Measurements from ENCODE around the gene REPIN1. TPM values are rescaled to one million over a fixed set of nuclear protein-coding genes. Genes with fewer than 3 reads are reported as not detected.
A peak's percentile ranks its signal among the peaks of the same experiment; 100 is the strongest.

Gene REPIN1
- total RNA-seq, 1 donor from 2014 or later, result 154 TPM

DNA sequence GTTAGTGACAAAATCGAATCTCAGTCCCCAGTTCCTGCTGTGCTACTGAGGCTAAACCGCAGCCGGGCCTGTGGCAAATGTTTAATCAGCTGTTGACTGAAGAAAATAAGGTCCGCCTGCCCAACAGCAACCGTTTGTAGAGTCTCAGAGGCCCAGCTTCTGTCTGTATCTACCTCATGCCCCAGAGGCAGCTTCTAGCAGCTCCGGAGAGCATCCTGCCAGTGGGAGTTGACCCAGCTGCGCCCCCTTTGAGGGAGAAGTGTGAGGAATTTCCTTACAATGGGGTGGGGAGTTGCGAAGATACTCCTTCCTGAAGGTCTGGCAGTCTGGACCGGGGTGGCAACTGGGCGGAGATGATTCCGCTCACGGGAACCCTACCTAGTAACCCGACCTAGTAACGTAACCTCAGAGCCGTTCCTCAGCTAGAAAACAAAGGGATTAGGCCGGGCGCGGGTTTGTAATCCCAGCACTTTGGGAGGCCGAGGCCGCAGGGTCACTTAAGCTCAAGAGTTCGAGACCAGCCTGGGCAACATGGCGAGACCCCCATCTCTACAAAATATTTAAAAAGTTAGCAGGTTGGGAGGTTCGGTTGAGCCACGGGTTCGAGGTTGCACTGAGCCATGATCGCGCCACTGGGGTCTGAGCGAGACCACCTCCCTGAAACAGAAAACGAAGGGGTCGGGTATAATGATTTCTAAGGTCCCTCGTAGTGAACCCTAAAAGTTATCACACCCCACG is 9.7 kb downstream of the REPIN1 start:
- Mint-ChIP-seq H3K4me1 (ENCODE audit: unreplicated experiment) (peaks cover 70% of the 10 kb centered on the region), H3K36me3 (peaks cover 13% of the 10 kb centered on the region), H3K27ac (peak overlapping the region; percentile 94), H3K4me3 (peak overlapping the region; percentile 85), H3K27me3 (no peaks in the 10 kb centered on the region), H3K9me3 (no peaks in the 10 kb centered on the region)
- TF ChIP-seq, protein P1, sequence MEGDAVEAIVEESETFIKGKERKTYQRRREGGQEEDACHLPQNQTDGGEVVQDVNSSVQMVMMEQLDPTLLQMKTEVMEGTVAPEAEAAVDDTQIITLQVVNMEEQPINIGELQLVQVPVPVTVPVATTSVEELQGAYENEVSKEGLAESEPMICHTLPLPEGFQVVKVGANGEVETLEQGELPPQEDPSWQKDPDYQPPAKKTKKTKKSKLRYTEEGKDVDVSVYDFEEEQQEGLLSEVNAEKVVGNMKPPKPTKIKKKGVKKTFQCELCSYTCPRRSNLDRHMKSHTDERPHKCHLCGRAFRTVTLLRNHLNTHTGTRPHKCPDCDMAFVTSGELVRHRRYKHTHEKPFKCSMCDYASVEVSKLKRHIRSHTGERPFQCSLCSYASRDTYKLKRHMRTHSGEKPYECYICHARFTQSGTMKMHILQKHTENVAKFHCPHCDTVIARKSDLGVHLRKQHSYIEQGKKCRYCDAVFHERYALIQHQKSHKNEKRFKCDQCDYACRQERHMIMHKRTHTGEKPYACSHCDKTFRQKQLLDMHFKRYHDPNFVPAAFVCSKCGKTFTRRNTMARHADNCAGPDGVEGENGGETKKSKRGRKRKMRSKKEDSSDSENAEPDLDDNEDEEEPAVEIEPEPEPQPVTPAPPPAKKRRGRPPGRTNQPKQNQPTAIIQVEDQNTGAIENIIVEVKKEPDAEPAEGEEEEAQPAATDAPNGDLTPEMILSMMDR (conservative IDR thresholded peaks at IDR 0.05), result peak; percentile 39
- DNase-seq (ENCODE audit: extremely low spot score, unreplicated experiment), result no peak

DNA sequence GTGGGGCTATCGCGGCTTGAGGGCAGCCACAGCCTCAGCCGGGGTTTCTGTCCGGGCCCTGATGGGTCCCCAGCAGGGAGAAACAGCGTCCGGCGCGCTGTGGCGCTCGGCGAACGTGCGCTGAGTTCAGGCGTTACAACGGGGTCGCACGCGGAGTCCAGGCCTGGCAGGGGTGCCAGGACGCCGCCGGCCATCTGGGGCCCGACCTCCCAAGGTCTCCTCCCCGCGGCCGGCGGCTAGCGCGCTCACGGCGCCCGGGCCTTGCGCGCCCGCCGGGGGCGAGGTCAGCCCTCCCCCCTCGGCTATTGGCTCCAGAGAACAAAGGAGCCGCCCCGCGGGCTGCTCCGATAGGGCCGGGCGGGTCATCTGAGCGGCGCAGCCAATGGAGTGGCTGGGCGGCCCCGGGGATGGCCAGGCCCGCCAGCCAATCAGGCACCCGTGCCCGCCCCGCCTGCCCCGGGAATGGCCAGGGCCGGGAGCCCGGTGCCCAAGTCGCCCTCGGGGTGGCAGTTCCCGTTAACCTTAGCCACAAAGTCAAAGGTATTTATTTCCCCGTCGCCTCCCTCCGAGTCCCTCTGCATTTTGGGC is 10.3 kb downstream of the REPIN1 start, which contains the start of gene ZNF775:
TSS of gene ZNF775 (plus strand) at position 478 of the 588 bp plus-strand sequence. CDS start 9,141 bp downstream, outside the sequence.
- Mint-ChIP-seq H3K4me1 (ENCODE audit: unreplicated experiment) (peaks cover 70% of the 10 kb centered on the region), H3K27me3 (no peaks in the 10 kb centered on the region), H3K9me3 (no peaks in the 10 kb centered on the region), H3K4me3 (peak within 1 kb of the TSS; percentile 95), H3K27ac (peak within 1 kb of the TSS; percentile 94), H3K36me3 (peaks cover 7% of the 10 kb centered on the region)
- DNase-seq (ENCODE audit: extremely low spot score, unreplicated experiment), result peak; percentile 97
- TF ChIP-seq, protein P1 (conservative IDR thresholded peaks at IDR 0.05), result no peak

GRCh38 chr7:150379441-150380379 is 11.1 kb downstream of the REPIN1 start:
- peaks cover 3% of the 10 kb centered on the region for H3K36me3 Mint-ChIP-seq
- peak overlapping the region; percentile 65 for H3K27ac Mint-ChIP-seq
- no peak for DNase-seq (ENCODE audit: extremely low spot score, unreplicated experiment)
- H3K9me3 Mint-ChIP-seq, result no peaks in the 10 kb centered on the region
- H3K4me1 Mint-ChIP-seq (ENCODE audit: unreplicated experiment), result peaks cover 70% of the 10 kb centered on the region
- H3K4me3 Mint-ChIP-seq, result peak overlapping the region; percentile 95
- TF ChIP-seq, protein P1 (conservative IDR thresholded peaks at IDR 0.05), result no peak
- H3K27me3 Mint-ChIP-seq, result no peaks in the 10 kb centered on the region

DNA sequence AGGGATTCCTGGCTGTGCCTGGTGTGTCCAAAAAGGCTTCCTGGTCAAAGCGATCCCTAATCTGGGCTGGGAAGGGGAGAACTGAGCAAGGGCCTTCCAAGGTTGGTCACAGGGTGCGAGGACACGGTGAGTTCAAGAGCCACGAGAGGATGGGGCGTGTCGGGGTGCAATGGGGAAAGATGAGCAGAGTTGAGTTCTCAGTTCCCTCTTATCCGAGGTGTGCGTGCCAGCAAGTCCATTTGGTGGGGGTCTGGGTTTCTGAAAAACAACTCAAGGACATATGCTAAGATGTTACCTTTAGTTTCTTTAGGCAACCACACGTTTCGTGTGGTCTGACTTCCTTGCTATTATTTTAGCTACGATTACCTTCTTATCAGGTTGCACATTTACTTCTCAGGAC is 11.8 kb downstream of the REPIN1 start:
- Mint-ChIP-seq H3K9me3 (no peaks in the 10 kb centered on the region), H3K36me3 (peaks cover 3% of the 10 kb centered on the region), H3K27me3 (no peaks in the 10 kb centered on the region), H3K4me1 (ENCODE audit: unreplicated experiment) (peaks cover 75% of the 10 kb centered on the region), H3K27ac (peak overlapping the region; percentile 65), H3K4me3 (peak overlapping the region; percentile 95)
- TF ChIP-seq, protein P1 (conservative IDR thresholded peaks at IDR 0.05), result no peak
- no peak for DNase-seq (ENCODE audit: extremely low spot score, unreplicated experiment)

DNA sequence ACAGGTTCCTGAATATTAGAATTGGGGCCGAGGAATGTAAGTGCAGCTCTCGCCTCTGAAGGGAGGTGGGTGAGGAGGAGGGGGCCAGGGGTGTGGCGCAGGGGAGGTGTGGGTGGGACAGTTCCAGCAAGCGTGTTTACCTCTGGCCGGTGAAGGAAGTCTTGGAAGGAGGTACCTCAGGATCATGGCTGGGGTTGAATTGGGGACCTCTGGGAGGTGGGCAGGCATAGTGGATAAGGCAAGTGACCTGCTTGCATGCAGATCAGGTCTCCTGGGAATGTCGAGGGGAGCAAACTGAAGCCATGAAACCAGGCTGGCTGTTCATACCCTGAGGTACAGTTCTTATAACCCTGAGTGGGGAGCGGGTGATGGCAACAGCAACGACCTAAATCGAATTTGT is 12.5 kb downstream of the REPIN1 start:
- DNase-seq (ENCODE audit: extremely low spot score, unreplicated experiment), result no peak
- Mint-ChIP-seq H3K27me3 (no peaks in the 10 kb centered on the region), H3K4me3 (peak overlapping the region; percentile 95), H3K36me3 (no peaks in the 10 kb centered on the region), H3K27ac (peak overlapping the region; percentile 46), H3K9me3 (no peaks in the 10 kb centered on the region), H3K4me1 (ENCODE audit: unreplicated experiment) (peaks cover 73% of the 10 kb centered on the region)
- TF ChIP-seq, protein P1 (conservative IDR thresholded peaks at IDR 0.05), result no peak
